Urinary bladder (tissue), 4 donors: ENCODE results near the gene CCDC198. TPM values are rescaled to one million over a fixed set of nuclear protein-coding genes. Genes with fewer than 3 reads are reported as not detected.

Experiments
- DNase-seq: peaks from one replicate; pipeline ENCODE4 v3.0.0-alpha.2; 2015; ENCODE audit errors: extremely low spot score
- H3K27ac ChIP-seq: one replicate; pipeline ENCODE4 v1.5.1; 2013; ENCODE audit warnings: low read depth, mild to moderate bottlenecking, moderate library complexity
- H3K36me3 ChIP-seq: one replicate; pipeline ENCODE4 v1.6.1; 2013; ENCODE audit warnings: mild to moderate bottlenecking, moderate library complexity; ENCODE audit not compliant: insufficient read depth
- H3K4me1 ChIP-seq: one replicate; pipeline ENCODE4 v1.6.1; 2013; ENCODE audit warnings: mild to moderate bottlenecking, moderate library complexity; ENCODE audit not compliant: insufficient read depth
- H3K4me3 ChIP-seq: one replicate; pipeline ENCODE4 v1.5.1; 2013; ENCODE audit warnings: low read depth, low read length
- WGBS: extraction: QIAGEN DNeasy Blood & Tissue Kit; methylation state at CpG from one replicate; pipeline ENCODE4 v1.1.7; 2013; 5-methylcytosine and 5-hydroxymethylcytosine counted together
- polyA plus RNA-seq: library from polyadenylated mRNA; stranded (reverse); fragments of 200-250 nt; gene quantifications from one replicate; pipeline ENCODE4 v1.2.3, GENCODE V29; 2013
- total RNA-seq: library from RNA; depleted of rRNA; stranded (reverse); fragments of >200 nt; gene quantifications from one replicate; pipeline ENCODE4 v1.2.3, GENCODE V29; 2014
- donor health status: healthy with polysubstance abuse.
- donor health status: healthy.

The CCDC198 gene, protein sequence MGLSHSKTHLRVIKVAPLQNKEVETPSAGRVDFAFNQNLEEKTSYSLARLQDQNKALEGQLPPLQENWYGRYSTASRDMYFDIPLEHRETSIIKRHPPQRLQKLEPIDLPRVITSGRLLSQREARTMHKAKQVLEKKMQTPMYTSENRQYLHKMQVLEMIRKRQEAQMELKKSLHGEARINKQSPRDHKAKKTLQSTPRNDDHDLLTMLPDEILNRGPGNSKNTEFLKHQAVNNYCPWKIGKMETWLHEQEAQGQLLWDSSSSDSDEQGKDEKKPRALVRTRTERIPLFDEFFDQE
- total RNA-seq = 2.0 TPM
- polyA plus RNA-seq = 0.05 TPM

DNA sequence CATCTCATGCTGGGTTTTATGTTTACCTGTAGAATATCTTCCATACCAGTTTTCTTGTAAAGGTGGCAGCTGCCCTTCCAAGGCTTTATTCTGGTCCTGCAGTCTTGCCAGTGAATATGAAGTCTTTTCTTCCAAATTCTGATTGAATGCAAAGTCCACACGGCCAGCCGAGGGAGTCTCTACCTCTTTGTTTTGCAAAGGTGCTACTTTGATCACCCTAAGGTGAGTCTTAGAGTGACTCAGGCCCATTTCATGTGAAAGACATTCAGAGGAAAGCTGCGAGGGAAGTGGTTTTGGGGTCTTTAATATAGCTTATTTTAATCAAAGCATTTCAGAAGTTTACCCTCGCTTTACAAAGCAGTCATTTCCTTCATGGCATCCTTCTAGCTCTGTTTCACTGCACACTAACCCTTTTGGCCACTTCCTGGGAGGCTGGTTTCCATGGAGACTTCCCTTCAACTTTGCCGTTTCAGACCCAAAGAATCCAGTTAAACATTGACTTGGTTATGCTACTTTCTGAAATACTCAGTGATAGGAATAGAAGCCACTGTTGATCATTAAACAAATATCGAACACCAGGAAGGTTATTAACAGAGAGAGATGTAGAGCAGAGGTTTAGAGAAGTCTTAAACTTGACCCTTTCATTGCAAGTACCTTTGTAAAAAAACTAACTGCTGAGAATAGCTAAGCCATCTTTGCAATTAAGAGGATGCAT lies at the start of gene CCDC198:
TSS of gene CCDC198 (minus strand) at position 391 of the 715 bp plus-strand sequence. CDS start at position 249, 142 bp downstream.
- Histone ChIP-seq H3K27ac (no peak within 1 kb of the TSS), H3K4me1 (peaks cover 1% of the 10 kb centered on the region), H3K4me3 (no peak within 1 kb of the TSS), H3K36me3 (no peaks in the 10 kb centered on the region)
- 55% methylated on average over 6 of the region's 6 CpGs for WGBS
- no peak for DNase-seq

DNA sequence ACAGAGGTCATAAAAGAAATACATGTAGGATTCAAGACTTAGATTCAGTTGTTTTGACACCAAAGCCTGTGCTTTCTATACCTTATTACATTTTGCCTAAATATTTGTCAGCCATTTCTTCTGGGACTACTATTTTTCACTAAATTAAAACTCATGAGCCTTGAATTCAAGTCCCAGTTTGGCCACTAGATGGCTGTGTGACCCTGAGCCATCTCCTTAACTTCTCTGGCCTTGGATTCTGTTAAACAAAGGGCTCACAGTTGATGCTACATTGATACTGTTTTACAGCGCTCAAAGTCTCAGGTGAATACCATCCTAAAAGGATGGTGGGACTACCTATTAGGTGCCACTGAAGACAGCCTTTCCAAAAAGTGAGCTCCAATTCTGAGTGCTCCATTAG lies 39.6 kb upstream of the CCDC198 start:
- no peaks in the 10 kb centered on the region for H3K36me3 ChIP-seq
- no peak for DNase-seq
- no peaks in the 10 kb centered on the region for H3K4me1 ChIP-seq
- WGBS = 46% methylated on average over 1 of the region's 1 CpG
- no peak overlapping the region for H3K27ac ChIP-seq
- no peak overlapping the region for H3K4me3 ChIP-seq

DNA sequence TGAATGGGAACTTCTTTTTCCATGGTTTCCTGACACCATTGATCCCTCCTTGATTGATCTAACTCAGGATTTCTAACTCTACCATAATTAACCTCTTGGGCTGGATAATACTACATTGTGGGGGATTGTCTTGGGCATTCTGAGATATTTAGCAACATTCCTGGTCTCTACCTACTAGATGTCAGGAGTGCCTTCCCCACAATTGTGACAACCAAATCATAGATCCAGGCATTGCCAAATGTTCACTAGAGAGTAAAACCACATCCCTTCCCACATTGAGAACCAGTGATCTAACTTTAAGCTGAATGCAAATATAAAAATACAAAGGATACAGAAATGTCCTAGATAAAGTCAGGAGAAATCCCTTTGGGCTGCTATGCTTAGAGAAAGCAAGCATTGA lies 36.9 kb upstream of the CCDC198 start:
- DNase-seq = no peak
- no peak overlapping the region for H3K27ac ChIP-seq

DNA sequence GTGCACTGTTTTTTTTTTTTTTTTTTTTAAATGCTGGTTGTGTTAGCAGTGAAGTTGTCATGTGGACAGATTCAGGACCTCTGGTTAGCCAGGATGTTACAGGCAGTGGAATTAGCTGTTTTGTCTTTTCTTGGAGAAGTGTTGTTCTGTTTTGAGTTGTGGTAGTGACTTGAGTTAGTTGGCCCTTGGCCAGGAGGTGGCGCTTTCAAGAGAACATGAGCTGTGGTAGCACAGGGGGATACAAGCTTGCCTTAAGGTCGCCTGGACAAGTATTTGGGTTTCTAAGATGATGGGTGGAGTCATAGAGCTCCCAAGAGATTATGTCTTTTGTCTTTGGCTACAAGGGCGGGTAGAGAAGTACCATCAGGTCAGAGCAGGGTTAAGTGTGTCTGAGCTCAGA lies 33.3 kb upstream of the CCDC198 start:
- H3K4me1 ChIP-seq = no peaks in the 10 kb centered on the region
- H3K4me3 ChIP-seq = no peak overlapping the region
- 64% methylated on average over 3 of the region's 3 CpGs for WGBS
- H3K36me3 ChIP-seq = no peaks in the 10 kb centered on the region
- H3K27ac ChIP-seq = no peak overlapping the region
- no peak for DNase-seq

More for the DNA sequence above, 36.9 kb upstream of the CCDC198 start:
- H3K4me1 ChIP-seq = no peaks in the 10 kb centered on the region
- no peak overlapping the region for H3K4me3 ChIP-seq
- H3K36me3 ChIP-seq = no peaks in the 10 kb centered on the region

DNA sequence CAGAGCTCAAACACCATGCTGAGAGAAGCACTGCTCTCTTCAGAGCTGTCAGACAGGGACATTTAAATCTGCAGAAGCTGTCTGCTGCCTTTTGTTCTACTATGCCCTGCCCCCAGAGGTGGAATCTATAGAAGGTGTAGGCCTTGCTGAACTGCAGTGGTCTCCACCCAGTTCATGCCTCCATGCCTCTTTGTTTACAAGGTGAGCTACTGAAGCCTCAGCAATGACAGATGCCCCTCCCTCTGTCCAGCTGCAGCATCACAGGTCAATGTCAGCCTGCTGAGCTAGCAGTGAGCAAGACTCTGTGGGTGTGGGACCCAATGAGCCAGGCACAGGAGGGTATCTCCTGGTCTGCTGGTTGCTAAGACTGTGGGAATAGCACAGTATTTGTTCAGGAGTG lies 25.4 kb upstream of the CCDC198 start:
- no peaks in the 10 kb centered on the region for H3K36me3 ChIP-seq
- no peaks in the 10 kb centered on the region for H3K4me1 ChIP-seq
- no peak for DNase-seq
- no peak overlapping the region for H3K27ac ChIP-seq
- H3K4me3 ChIP-seq = no peak overlapping the region

DNA sequence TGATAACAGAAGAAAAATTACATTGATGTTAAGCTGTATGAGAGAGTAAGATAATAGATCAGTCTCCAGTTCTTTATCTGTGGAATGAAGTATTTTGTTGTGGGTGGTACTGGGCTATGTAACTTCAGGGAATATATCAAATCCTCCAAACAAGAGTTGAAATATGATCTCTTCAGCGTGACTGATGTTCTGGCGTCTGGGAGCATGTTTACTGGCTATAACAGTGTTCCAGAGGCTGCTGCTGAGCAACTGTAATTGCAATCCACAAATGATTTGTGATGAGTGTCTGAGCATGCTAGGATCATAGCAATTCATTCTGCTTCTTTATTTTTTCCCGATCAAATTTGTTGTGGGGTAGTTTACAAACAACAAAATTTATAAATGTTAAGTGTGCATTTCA lies 18.6 kb upstream of the CCDC198 start:
- Histone ChIP-seq H3K27ac (no peak overlapping the region), H3K4me1 (no peaks in the 10 kb centered on the region), H3K4me3 (no peak overlapping the region), H3K36me3 (no peaks in the 10 kb centered on the region)
- DNase-seq = no peak
- 22% methylated on average over 3 of the region's 3 CpGs for WGBS

DNA sequence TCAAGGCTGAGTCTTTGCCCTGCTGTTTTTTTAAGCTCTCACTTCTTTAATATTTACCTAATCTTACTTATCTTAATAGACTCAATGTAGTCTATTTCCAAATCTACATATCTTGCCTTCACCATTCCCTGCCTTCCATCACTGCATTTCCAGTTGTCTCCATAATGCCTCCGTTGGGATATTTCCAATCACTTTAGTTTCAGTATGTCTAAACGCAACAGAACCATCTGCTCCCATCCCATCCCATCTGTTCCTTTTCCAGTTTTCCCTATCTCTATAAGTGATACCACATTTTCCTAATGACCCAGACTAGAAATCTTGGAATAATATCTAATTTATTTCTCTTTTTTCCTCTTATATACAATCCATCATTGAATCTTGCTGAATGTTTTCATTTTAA lies 15.1 kb upstream of the CCDC198 start:
- 79% methylated on average over 2 of the region's 2 CpGs for WGBS
- no peaks in the 10 kb centered on the region for H3K36me3 ChIP-seq
- no peak for DNase-seq
- H3K4me1 ChIP-seq = no peaks in the 10 kb centered on the region
- H3K27ac ChIP-seq = no peak overlapping the region
- H3K4me3 ChIP-seq = no peak overlapping the region

DNA sequence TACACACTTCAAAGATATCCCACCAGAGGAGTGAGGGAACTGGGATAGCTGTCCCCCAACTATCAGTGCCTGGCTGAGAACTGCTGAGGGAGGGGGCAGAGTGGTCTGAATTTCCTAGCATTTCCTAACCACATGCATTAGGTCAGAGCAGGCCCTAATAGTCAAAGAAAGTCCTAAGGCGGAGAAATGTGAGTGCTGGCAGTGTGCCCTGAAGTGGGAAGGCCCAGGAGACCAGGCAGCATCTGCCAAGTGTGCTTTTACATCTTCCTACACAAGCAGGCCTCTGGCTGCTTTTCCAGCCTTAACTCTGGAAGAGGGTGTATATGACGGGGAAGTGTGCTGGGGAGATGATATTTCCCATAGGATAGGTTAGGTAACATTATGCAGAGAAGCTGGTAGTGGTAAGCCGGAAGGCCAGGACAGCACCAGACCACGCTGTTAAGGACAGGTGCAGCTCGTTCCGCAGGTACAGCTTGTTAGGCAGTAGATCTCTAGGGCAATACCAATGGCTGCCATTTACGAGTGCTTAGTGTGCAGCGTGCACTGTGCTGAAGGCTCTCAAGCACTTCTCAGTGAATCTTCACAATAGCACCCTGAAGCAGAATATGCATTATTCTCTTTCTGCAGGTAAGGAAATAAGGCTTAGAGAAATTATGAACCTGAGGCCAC lies 9.1 kb upstream of the CCDC198 start:
- peak; percentile 61 for DNase-seq
- WGBS = 65% methylated on average over 8 of the region's 8 CpGs

DNA sequence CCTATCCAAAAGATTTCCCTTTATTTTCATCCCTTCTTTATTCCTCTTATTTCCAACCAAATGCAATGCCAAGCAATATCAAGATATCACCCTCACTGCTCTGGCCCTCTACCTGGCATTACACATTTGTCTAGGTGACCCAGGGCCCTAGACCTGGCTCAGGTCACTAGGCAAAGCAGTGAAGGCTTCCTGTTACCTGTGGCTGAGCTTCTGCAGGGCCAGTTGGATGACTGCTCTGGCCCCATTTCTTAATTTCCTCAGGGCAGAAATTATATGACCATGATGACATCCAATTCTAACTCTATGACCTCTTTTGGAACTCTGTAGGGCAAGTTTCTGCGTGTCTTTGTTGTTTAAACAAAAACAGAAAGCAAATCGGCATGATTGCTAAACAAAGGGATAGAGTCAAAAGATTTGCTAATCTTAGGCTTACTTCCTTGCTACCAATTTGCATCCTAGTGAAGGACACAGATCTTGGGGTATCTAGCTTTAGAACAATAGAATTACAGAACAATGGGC lies 7.4 kb upstream of the CCDC198 start:
- no peak for DNase-seq
- 55% methylated on average over 2 of the region's 2 CpGs for WGBS
- H3K4me3 ChIP-seq = no peak overlapping the region

More for the DNA sequence above, 9.1 kb upstream of the CCDC198 start:
- Histone ChIP-seq H3K27ac (no peak overlapping the region), H3K4me3 (no peak overlapping the region), H3K36me3 (no peaks in the 10 kb centered on the region), H3K4me1 (no peaks in the 10 kb centered on the region)

DNA sequence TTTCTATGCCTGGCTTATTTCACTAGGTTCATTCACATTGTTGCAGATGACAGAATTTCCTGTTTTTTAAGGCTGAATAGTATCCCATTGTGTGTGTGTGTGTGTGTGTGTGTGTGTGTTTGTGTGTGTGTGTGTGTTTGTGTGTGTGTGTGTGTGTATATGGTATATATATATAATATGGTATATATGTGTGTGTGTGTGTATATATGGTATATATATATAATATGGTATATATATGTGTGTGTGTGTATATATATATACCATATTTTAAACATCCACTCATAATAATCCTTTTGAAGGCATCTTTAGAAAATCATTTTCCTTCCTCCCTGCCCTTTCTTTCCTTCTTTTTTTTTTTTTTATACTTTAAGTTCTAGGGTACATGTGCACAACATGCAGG lies 5.0 kb upstream of the CCDC198 start:
- no peak for DNase-seq
- no peak overlapping the region for H3K27ac ChIP-seq
- H3K4me3 ChIP-seq = no peak overlapping the region
- no peaks in the 10 kb centered on the region for H3K36me3 ChIP-seq
- H3K4me1 ChIP-seq = peaks cover 1% of the 10 kb centered on the region

More for the DNA sequence above, 7.4 kb upstream of the CCDC198 start:
- no peak overlapping the region for H3K27ac ChIP-seq
- peaks cover 1% of the 10 kb centered on the region for H3K4me1 ChIP-seq
- no peaks in the 10 kb centered on the region for H3K36me3 ChIP-seq

DNA sequence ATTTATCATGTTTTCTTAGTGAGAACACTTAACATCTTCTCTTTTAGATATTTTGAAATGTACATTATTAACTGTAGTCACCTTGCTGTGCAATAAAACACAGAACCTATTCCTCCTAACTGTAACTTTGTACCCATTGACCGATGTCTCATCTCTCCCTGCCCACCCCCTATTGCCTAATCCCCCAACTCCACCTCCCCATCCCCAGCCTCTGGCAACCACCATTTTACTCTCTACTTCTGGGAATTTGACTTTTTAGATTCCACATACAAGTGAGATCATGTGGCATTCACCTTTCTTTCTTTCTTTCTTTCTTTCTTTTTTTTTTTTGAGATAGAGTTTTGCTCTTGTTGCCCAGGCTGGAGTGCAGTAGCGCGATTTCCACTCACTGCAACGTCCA lies 4.4 kb upstream of the CCDC198 start:
- no peak for DNase-seq
- no peak overlapping the region for H3K27ac ChIP-seq
- peaks cover 1% of the 10 kb centered on the region for H3K4me1 ChIP-seq
- no peak overlapping the region for H3K4me3 ChIP-seq
- no peaks in the 10 kb centered on the region for H3K36me3 ChIP-seq
- 91% methylated on average over 4 of the region's 4 CpGs for WGBS

DNA sequence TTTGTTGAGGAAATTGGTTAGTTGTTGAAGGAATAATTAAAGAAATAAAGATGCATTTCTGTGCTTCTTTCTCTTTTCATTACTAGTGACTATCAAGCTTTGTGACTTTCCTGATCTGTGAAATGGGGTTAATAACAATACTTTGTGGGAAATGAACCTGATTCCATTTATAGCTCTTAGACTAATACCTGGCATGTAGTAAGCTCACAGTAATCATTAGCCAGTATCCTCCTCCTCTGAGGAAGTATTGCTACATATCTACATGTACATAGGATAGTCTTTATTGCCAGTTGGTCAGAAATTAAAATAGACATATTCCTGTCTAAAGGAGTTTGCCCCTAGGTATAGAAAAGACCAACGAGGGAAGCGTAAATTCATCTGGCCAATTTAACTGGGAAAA lies 1.8 kb upstream of the CCDC198 start:
- Histone ChIP-seq H3K36me3 (no peaks in the 10 kb centered on the region), H3K27ac (no peak overlapping the region), H3K4me3 (no peak overlapping the region), H3K4me1 (peaks cover 1% of the 10 kb centered on the region)
- WGBS = 96% methylated on average over 2 of the region's 2 CpGs
- DNase-seq = no peak

DNA sequence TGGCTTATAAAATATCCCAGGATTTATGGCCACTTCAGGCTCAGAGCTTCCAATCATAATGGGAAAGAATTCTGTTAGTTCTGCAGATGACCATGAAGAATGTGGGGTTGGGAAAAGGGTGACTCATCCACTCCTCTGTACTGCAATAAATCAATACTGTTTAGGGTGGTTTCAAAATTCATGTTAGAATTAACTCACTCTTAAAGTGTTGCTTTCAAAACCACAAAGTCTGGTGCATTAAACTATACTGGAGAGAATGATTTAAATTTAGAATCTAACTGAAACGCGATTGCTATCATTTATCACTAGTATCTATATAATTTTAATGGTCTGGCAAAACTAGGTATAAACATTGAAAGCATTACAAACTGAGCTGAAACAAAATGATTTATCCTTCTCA lies 798 bp downstream of the CCDC198 start:
- no peak for DNase-seq
- Histone ChIP-seq H3K27ac (no peak overlapping the region), H3K36me3 (no peaks in the 10 kb centered on the region), H3K4me3 (no peak overlapping the region), H3K4me1 (peaks cover 1% of the 10 kb centered on the region)
- WGBS = 25% methylated on average over 2 of the region's 2 CpGs

DNA sequence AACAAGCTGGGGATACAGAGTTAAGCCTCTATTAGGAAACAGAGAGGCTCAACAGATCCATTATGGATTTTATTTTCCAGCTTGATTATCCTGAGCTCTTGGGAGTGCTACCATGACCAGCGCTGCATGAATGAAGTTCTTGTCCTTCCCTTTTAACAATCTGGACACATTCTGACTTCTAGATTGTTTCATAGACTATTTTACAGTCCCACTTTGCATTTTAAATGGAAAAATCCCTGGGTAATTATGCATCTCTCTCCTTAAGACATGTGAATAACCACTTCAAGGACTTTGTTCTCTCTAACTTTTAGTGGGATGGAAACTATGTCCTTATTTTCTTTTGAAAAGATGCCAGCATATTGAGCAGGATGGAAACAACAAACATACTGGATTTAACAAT lies 2.0 kb downstream of the CCDC198 start:
- 87% methylated on average over 1 of the region's 1 CpG for WGBS
- DNase-seq = no peak
- H3K27ac ChIP-seq = no peak overlapping the region
- no peak overlapping the region for H3K4me3 ChIP-seq
- peaks cover 1% of the 10 kb centered on the region for H3K4me1 ChIP-seq
- H3K36me3 ChIP-seq = no peaks in the 10 kb centered on the region
